Mammary epithelial cell (primary cell): ENCODE data around the gene RERGL.
"Not testable (repeated sequence)": the region's sequence is repeated elsewhere in the genome, so short reads cannot be mapped to it uniquely, and the experiment has no call there.

ENCODE experiments used
- CTCF ChIP-seq, 2 donors: IDR thresholded peaks in 1 of 2; conservative IDR thresholded peaks in 1 of 2; 2 replicates each; pipeline ENCODE4 v1.5.1; 2011 to 2012; ENCODE audit warnings: inconsistent platforms in 2 of 2, low read length in 2 of 2, mild to moderate bottlenecking in 2 of 2, control low read depth in 1 of 2, low read depth in 1 of 2; ENCODE audit not compliant: insufficient read depth in 1 of 2; ENCODE audit errors: extremely low read depth in 1 of 2
- EZH2 ChIP-seq: IDR thresholded peaks from 2 replicates; pipeline ENCODE4 v1.6.1; 2012; ENCODE audit warnings: low read length, inconsistent platforms, borderline replicate concordance

GRCh38 chr12:18040060-18040742 is 49.8 kb downstream of the RERGL start:
- not testable (repeated sequence) for TF ChIP-seq CTCF (conservative IDR thresholded peaks at IDR 0.05 in 1 of 2, IDR thresholded peaks at IDR 0.05 in 1 of 2; ENCODE audit: extremely low read depth in 1 of 2, insufficient read depth in 1 of 2, low read depth in 1 of 2, low read length in 2 of 2); EZH2
